Colonic mucosa (tissue), 4 donors: ENCODE results near the gene SPECC1L. TPM values are rescaled to one million over a fixed set of nuclear protein-coding genes. Genes with fewer than 3 reads are reported as not detected.
A peak's percentile ranks its signal among the peaks of the same experiment; 100 is the strongest.

ENCODE experiments used
- DNase-seq: peaks from one replicate; pipeline ENCODE4 v3.0.0-alpha.2; 2020
- H3K27ac ChIP-seq: fragments of 200-600 bp; one replicate; pipeline ENCODE4 v1.8.0; 2021
- H3K27me3 ChIP-seq: fragments of 200-600 bp; one replicate; pipeline ENCODE4 v1.8.0; 2021
- H3K36me3 ChIP-seq: fragments of 200-600 bp; one replicate; pipeline ENCODE4 v1.8.0; 2021
- H3K4me1 ChIP-seq: fragments of 200-600 bp; one replicate; pipeline ENCODE4 v1.8.0; 2021; ENCODE audit warnings: mild to moderate bottlenecking
- H3K4me3 ChIP-seq: fragments of 200-600 bp; one replicate; pipeline ENCODE4 v1.8.0; 2021
- H3K9ac ChIP-seq, 2 donors: one replicate each; pipeline ENCODE4 v1.7.0; 2013; ENCODE audit warnings: control low read depth in 2 of 2, low read depth in 2 of 2, low read length in 2 of 2
- H3K9me3 ChIP-seq: fragments of 200-600 bp; one replicate; pipeline ENCODE4 v1.8.0; 2021
- intact Hi-C: fragments of 100-400 bp; cut with DNase I; formaldehyde crosslinking; loops from one replicate; pipeline ENCODE4 v1.14.1; 2022
- total RNA-seq, 2 donors: library from RNA; stranded (reverse); fragmentation: NEBNext Ultra II Directional in 1 of 2; extraction: Animal tissue kit (Norgen Biotek cat#: 25700) in 1 of 2; gene quantifications; one replicate each; pipeline ENCODE4 v1.2.1, GENCODE V29; 2021
- TF ChIP-seq, protein P1 (sequence below): fragments of 200-600 bp; IDR thresholded peaks from one replicate; pipeline ENCODE4 v1.8.0; 2022; ENCODE audit warnings: antibody characterized with exemption, mild to moderate bottlenecking
- donor health status: healthy.
- donor health status: DM: no; HTN: no; CAD: no.
- donor health status: DM: no; HTN: no; CAD: no.

The SPECC1L gene
- total RNA-seq, 2 donors from 2014 or later: 45.3 to 55.3 TPM

DNA sequence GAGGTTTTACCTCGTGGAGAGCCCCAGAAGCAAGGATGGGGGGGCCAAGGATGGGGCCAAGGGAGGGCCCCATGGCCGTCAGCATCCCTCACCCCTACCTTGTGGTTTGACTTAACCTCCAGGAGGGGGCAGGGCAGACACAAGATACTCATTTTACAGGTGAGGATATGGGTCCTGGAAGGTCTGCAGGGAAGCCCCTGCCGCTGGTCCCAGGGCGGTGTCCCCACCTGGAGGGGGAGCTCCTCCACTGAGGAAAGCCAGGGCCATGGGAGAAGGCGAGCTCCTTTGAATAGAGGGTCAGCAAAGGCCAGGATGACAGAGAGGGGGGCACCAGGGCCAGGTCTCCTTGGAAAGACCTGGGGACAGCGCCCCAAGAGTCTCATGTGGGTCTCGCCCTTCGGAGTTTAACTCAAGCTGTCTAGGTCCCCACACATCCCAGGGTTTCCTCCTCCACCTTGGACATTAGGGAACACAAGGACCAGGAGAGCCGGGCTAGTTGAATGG, 150.8 kb downstream of the SPECC1L start:
- H3K27ac ChIP-seq: no peak overlapping the region
- H3K9ac ChIP-seq: no peak overlapping the region
- no peak for DNase-seq
- no peaks in the 10 kb centered on the region for H3K9me3 ChIP-seq
- TF ChIP-seq, protein P1, sequence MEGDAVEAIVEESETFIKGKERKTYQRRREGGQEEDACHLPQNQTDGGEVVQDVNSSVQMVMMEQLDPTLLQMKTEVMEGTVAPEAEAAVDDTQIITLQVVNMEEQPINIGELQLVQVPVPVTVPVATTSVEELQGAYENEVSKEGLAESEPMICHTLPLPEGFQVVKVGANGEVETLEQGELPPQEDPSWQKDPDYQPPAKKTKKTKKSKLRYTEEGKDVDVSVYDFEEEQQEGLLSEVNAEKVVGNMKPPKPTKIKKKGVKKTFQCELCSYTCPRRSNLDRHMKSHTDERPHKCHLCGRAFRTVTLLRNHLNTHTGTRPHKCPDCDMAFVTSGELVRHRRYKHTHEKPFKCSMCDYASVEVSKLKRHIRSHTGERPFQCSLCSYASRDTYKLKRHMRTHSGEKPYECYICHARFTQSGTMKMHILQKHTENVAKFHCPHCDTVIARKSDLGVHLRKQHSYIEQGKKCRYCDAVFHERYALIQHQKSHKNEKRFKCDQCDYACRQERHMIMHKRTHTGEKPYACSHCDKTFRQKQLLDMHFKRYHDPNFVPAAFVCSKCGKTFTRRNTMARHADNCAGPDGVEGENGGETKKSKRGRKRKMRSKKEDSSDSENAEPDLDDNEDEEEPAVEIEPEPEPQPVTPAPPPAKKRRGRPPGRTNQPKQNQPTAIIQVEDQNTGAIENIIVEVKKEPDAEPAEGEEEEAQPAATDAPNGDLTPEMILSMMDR: peak; percentile 14
- H3K4me3 ChIP-seq: no peak overlapping the region
- H3K27me3 ChIP-seq: peaks cover 16% of the 10 kb centered on the region
- intact Hi-C loops: loop anchor here (5.0 kb wide), 2 partner anchors 81 to 101 kb away; no protein-coding TSS in a partner anchor
- no peaks in the 10 kb centered on the region for H3K4me1 ChIP-seq
- no peaks in the 10 kb centered on the region for H3K36me3 ChIP-seq

DNA sequence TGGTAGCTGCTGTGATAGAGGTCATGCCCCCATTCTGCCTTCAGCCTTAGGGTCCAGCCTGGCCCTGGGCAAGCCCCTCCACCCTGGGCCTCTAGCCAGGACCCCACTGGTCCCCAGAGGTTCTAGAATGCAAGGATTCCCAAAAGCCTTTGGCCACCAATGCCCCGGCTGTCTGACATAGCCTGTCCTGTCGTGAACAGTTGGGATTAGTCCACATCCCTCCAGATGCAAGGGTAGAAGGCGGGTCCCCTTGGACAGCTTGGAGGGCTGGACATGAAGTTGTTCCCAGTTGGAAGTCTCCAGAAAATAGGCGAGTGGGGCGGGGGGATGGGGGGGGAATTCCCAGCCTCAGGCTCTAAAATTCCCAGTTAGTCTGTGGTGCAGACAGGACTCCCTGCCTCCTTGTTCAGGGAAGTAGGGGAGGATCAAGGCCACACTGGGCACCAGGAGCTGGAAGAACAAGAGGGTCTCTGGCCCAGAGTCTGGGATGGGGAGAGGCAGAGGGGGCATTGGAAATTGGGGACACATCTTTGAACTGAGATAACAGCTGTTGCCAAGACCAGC, 151.6 kb downstream of the SPECC1L start:
- no peaks in the 10 kb centered on the region for H3K36me3 ChIP-seq
- H3K4me1 ChIP-seq: no peaks in the 10 kb centered on the region
- H3K27ac ChIP-seq: no peak overlapping the region
- DNase-seq: no peak
- H3K27me3 ChIP-seq: peaks cover 16% of the 10 kb centered on the region
- no peak overlapping the region for H3K9ac ChIP-seq
- H3K4me3 ChIP-seq: no peak overlapping the region
- TF ChIP-seq, protein P1: no peak
- H3K9me3 ChIP-seq: no peaks in the 10 kb centered on the region
- intact Hi-C loops: loop anchor here (5.0 kb wide), 2 partner anchors 80 to 100 kb away; no protein-coding TSS in a partner anchor

DNA sequence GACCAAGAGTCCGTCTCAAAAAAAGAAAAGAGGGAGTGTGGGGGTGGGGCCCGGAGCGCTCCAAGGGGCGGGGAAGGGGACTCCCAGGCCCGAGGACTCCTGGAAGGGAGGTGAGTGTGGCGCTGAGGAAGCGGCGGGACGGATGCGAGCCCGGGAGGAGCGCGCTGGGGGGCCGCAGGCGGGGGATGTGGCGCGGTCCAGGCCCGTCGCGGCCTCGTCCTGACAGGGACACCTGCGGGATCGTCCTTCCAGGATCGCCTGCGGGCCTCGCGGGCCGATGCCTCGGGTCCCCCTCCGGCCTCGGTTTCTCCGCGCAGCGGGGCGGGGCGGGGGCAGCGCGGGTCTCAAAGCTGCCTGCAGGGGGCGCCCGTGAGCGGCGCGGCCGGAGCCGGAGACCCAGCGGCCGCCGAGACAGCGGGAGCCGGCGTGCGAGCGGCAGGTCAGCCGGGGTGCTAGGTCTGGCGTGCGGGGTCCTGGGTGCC, 152.9 kb downstream of the SPECC1L start:
- Histone ChIP-seq H3K4me3 (peak overlapping the region; percentile 49), H3K36me3 (no peaks in the 10 kb centered on the region), H3K27me3 (peaks cover 16% of the 10 kb centered on the region), H3K9ac (peak overlapping the region in 1 of 2 donors; percentile 26), H3K9me3 (no peaks in the 10 kb centered on the region), H3K4me1 (no peaks in the 10 kb centered on the region), H3K27ac (no peak overlapping the region)
- TF ChIP-seq, protein P1: peak; percentile 88
- DNase-seq: peak; percentile 60
- intact Hi-C loops: loop anchor here (5.0 kb wide), 2 partner anchors 79 to 99 kb away; no protein-coding TSS in a partner anchor

- TF ChIP-seq, protein P1: no peak
- Histone ChIP-seq H3K27me3 (peaks cover 16% of the 10 kb centered on the region), H3K4me3 (peak overlapping the region; percentile 49), H3K9me3 (no peaks in the 10 kb centered on the region), H3K36me3 (no peaks in the 10 kb centered on the region), H3K4me1 (no peaks in the 10 kb centered on the region), H3K27ac (no peak overlapping the region), H3K9ac (peak overlapping the region in 1 of 2 donors; percentile 47)
- no peak for DNase-seq
- intact Hi-C loops: loop anchor here (5.0 kb wide), 2 partner anchors 78 to 98 kb away; no protein-coding TSS in a partner anchor
Observed at GRCh38 chr22:24424001-24424900, 153.6 kb downstream of the SPECC1L start.
